Upper lobe of left lung (tissue), 6 donors: Measurements from ENCODE around the gene STAB2. TPM values are rescaled to one million over a fixed set of nuclear protein-coding genes. Genes with fewer than 3 reads are reported as not detected.

Experiments
- ATAC-seq, 2 donors: fragments of 200-7000 bp; cut with Tn5 transposase; one replicate each; pipeline ENCODE4 v1.9.1; 2022; ENCODE audit warnings: mild to moderate bottlenecking in 2 of 2, moderate library complexity in 2 of 2; ENCODE audit not compliant: low FRiP score in 2 of 2
- DNase-seq, 2 donors: peaks; one replicate each; pipeline ENCODE4 v3.0.0-alpha.2; 2019 to 2020
- H3K27ac ChIP-seq, 4 donors: fragments of 200-600 bp; sonication (generic); one replicate each; pipeline ENCODE4 v1.5.1; 2016 to 2019
- H3K27me3 ChIP-seq, 4 donors: fragments of 200-600 bp; sonication (generic); one replicate each; pipeline ENCODE4 v1.5.1; 2017 to 2019
- H3K36me3 ChIP-seq, 4 donors: fragments of 200-600 bp; sonication (generic); one replicate each; pipeline ENCODE4 v1.5.1; 2016 to 2019
- H3K4me1 ChIP-seq, 4 donors: fragments of 200-600 bp; sonication (generic); one replicate each; pipeline ENCODE4 v1.5.1; 2018 to 2019
- H3K4me3 ChIP-seq, 4 donors: fragments of 200-600 bp; sonication (generic); one replicate each; pipeline ENCODE4 v1.5.1; 2017 to 2019; ENCODE audit warnings: mild to moderate bottlenecking in 2 of 4, moderate library complexity in 1 of 4
- H3K9me3 ChIP-seq, 4 donors: fragments of 200-600 bp; sonication (generic); one replicate each; pipeline ENCODE4 v1.5.1; 2018 to 2019
- CTCF ChIP-seq, 6 experiments: fragments of 450-650 bp in 4 of 6; fragments of 200-600 bp in 2 of 6; sonication (generic) in 2 of 6; IDR thresholded peaks; one replicate each; pipeline ENCODE4 v1.5.1; 2016 to 2019; ENCODE audit warnings: antibody characterized with exemption in 6 of 6
- EP300 ChIP-seq, 4 donors: sonication (generic); formaldehyde crosslinking; IDR thresholded peaks; one replicate each; pipeline ENCODE4 v1.5.1; 2017; ENCODE audit warnings: antibody characterized with exemption in 4 of 4, control low read depth in 2 of 4
- POLR2A ChIP-seq, 4 donors: fragments of 450-650 bp; IDR thresholded peaks; one replicate each; pipeline ENCODE4 v1.5.1; 2016 to 2017; ENCODE audit warnings: antibody characterized with exemption in 4 of 4, mild to moderate bottlenecking in 2 of 4
- POLR2AphosphoS5 ChIP-seq, 2 donors: sonication (generic); formaldehyde crosslinking; IDR thresholded peaks; one replicate each; pipeline ENCODE4 v1.5.1; 2017; ENCODE audit warnings: antibody characterized with exemption in 2 of 2
- whole genome bisulfite sequencing, 2 donors: methylation state at CpG; one replicate each; pipeline ENCODE4 v1.1.5; 2017 to 2018; 5-methylcytosine and 5-hydroxymethylcytosine counted together
- total RNA-seq, 6 donors: library from RNA; depleted of rRNA in 4 of 6; stranded (reverse); fragments of >200 nt in 4 of 6; gene quantifications; one replicate each; pipeline versions ENCODE4 v1.1.0 to v1.2.1, GENCODE V29; 2016 to 2021
- donor health status: DM: no; HTN: no; CAD: no; lungs with moderate emphysema.
- donor health status: DM: no; HTN: yes; CAD: no; lungs with severe emphysema.

Gene STAB2
- total RNA-seq, 6 donors from 2014 or later: 0.10 to 2.4 (median 0.22) TPM; not detected in 1

GRCh38 chr12:103756443-103756842, 169.4 kb downstream of the STAB2 start:
- 85 to 89% methylated on average over 5 of the region's 5 CpGs for WGBS, 2 donors

GRCh38 chr12:103757248-103757647, 170.2 kb downstream of the STAB2 start:
- DNase-seq: no peak
- Histone ChIP-seq H3K27ac (no peak overlapping the region), H3K4me3 (no peak overlapping the region), H3K27me3 (no peaks in the 10 kb centered on the region), H3K9me3 (no peaks in the 10 kb centered on the region), H3K4me1 (no peaks in the 10 kb centered on the region), H3K36me3 (no peaks in the 10 kb centered on the region)
- WGBS, 2 donors: 87 to 94% methylated on average over 1 of the region's 1 CpG
- TF ChIP-seq POLR2AphosphoS5 (IDR thresholded peaks at IDR 0.05) (no peak), CTCF (IDR thresholded peaks at IDR 0.05) (no peak), EP300 (IDR thresholded peaks at IDR 0.05) (no peak), POLR2A (IDR thresholded peaks at IDR 0.05) (no peak)
- ATAC-seq: no peak

More at GRCh38 chr12:103756443-103756842, 169.4 kb downstream of the STAB2 start:
- H3K9me3 ChIP-seq: no peaks in the 10 kb centered on the region
- DNase-seq: no peak
- no peaks in the 10 kb centered on the region for H3K27me3 ChIP-seq
- no peak for ATAC-seq
- no peaks in the 10 kb centered on the region for H3K36me3 ChIP-seq
- TF ChIP-seq POLR2A (IDR thresholded peaks at IDR 0.05): no peak
- no peak for TF ChIP-seq POLR2AphosphoS5 (IDR thresholded peaks at IDR 0.05)
- TF ChIP-seq EP300 (IDR thresholded peaks at IDR 0.05): no peak
- no peak for TF ChIP-seq CTCF (IDR thresholded peaks at IDR 0.05)
- no peaks in the 10 kb centered on the region for H3K4me1 ChIP-seq
- no peak overlapping the region for H3K4me3 ChIP-seq
- no peak overlapping the region for H3K27ac ChIP-seq

- ATAC-seq (no peak), DNase-seq (no peak)
- no peak for TF ChIP-seq EP300 (IDR thresholded peaks at IDR 0.05)
- no peak for TF ChIP-seq POLR2A (IDR thresholded peaks at IDR 0.05)
- no peak for TF ChIP-seq CTCF (IDR thresholded peaks at IDR 0.05)
- no peak for TF ChIP-seq POLR2AphosphoS5 (IDR thresholded peaks at IDR 0.05)
- no peaks in the 10 kb centered on the region for H3K4me1 ChIP-seq
- H3K36me3 ChIP-seq: no peaks in the 10 kb centered on the region
- no peak overlapping the region for H3K27ac ChIP-seq
- 87 to 93% methylated on average over 9 to 10 of the region's 10 CpGs for WGBS, 2 donors
- no peaks in the 10 kb centered on the region for H3K9me3 ChIP-seq
- H3K4me3 ChIP-seq: no peak overlapping the region
- H3K27me3 ChIP-seq: no peaks in the 10 kb centered on the region
Measured at GRCh38 chr12:103758310-103759089, 171.4 kb downstream of the STAB2 start.

GRCh38 chr12:103762473-103762872, 175.4 kb downstream of the STAB2 start:
- ATAC-seq: peak in 1 of 2 donors; percentile 23
- 81 to 100% methylated on average over 1 to 5 of the region's 5 CpGs for WGBS, 2 donors
- DNase-seq: no peak
- TF ChIP-seq EP300 (IDR thresholded peaks at IDR 0.05): no peak
- TF ChIP-seq POLR2AphosphoS5 (IDR thresholded peaks at IDR 0.05): no peak
- no peak for TF ChIP-seq POLR2A (IDR thresholded peaks at IDR 0.05)
- TF ChIP-seq CTCF (IDR thresholded peaks at IDR 0.05): no peak
- Histone ChIP-seq H3K4me1 (no peaks in the 10 kb centered on the region), H3K9me3 (no peaks in the 10 kb centered on the region), H3K27me3 (no peaks in the 10 kb centered on the region), H3K27ac (no peak overlapping the region), H3K4me3 (no peak overlapping the region), H3K36me3 (peaks cover 0 to 3% (median 0%) of the 10 kb centered on the region in 4 donors)

GRCh38 chr12:103765322-103765721, 178.2 kb downstream of the STAB2 start:
- H3K36me3 ChIP-seq: peaks cover 0 to 3% (median 0%) of the 10 kb centered on the region in 4 donors
- no peaks in the 10 kb centered on the region for H3K4me1 ChIP-seq
- H3K27ac ChIP-seq: no peak overlapping the region
- H3K27me3 ChIP-seq: no peaks in the 10 kb centered on the region
- DNase-seq (no peak), ATAC-seq (no peak)
- no peak for TF ChIP-seq POLR2AphosphoS5 (IDR thresholded peaks at IDR 0.05)
- no peak for TF ChIP-seq EP300 (IDR thresholded peaks at IDR 0.05)
- TF ChIP-seq CTCF (IDR thresholded peaks at IDR 0.05): no peak
- no peak for TF ChIP-seq POLR2A (IDR thresholded peaks at IDR 0.05)
- no peak overlapping the region for H3K4me3 ChIP-seq
- no peaks in the 10 kb centered on the region for H3K9me3 ChIP-seq
- 96 to 100% methylated on average over 5 of the region's 5 CpGs for WGBS, 2 donors
